Measurements from ENCODE around the gene UBE3B. TPM values are rescaled to one million over a fixed set of nuclear protein-coding genes. Genes with fewer than 3 reads are reported as not detected.

Gene UBE3B
- polyA plus RNA-seq, 1 donor (not counting 4 experiments of a cell fraction or from before 2014, with no cell fraction given), result 27.1 TPM

DNA sequence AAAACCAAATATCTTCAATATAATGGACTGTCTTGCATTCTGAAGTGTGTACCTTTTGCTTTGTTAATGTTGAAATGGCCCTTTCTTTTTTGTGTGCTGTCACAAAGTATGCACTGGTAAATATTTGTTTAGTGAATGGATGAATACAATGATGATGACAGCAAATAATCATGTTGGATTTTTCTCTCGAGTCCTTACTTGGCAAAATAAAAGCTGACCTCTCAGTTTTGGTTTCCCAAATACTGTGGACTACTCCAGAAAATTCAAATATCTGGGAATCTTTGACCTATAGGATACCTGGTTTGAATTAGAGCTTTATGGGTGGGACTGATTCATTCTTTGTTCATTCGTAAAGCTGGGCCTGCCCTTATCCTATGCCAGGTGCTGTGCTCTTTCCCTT, 5.5 kb downstream of the UBE3B start:
- DNase-seq (ENCODE audit: low read depth, low spot score) (no peak), FAIRE-seq (no peak)
- Histone ChIP-seq H3K9me1 (ENCODE audit: control insufficient read depth, extremely low read depth, insufficient read depth, low read length) (no peaks in the 10 kb centered on the region), H4K20me1 (ENCODE audit: control insufficient read depth, extremely low read depth, insufficient read depth, low read length) (no peaks in the 10 kb centered on the region), H3K4me3 (ENCODE audit: control insufficient read depth in 2 of 3, extremely low read depth in 1 of 3, insufficient read depth in 2 of 3, low read depth in 1 of 3, low read length in 3 of 3) (no peak overlapping the region), H3K9me3 (ENCODE audit: control insufficient read depth, low read depth, low read length) (no peaks in the 10 kb centered on the region), H3K27ac (ENCODE audit: control insufficient read depth, insufficient read depth, low read length) (no peak overlapping the region), H3K79me2 (ENCODE audit: control insufficient read depth, insufficient read depth, low read length) (peaks cover 19% of the 10 kb centered on the region), H3K4me1 (ENCODE audit: control insufficient read depth, extremely low read depth, insufficient read depth, low read length) (peaks cover 6% of the 10 kb centered on the region), H3K9ac (ENCODE audit: control insufficient read depth, extremely low read depth, insufficient read depth, low read length) (no peak overlapping the region), H3K4me2 (ENCODE audit: control insufficient read depth, extremely low read depth, insufficient read depth, low read depth, low read length) (no peak overlapping the region), H2AFZ (ENCODE audit: control insufficient read depth, low read length) (no peak overlapping the region), H3K27me3 (ENCODE audit: control insufficient read depth, extremely low read depth, insufficient read depth, low read length) (no peaks in the 10 kb centered on the region), H3K36me3 (ENCODE audit: control insufficient read depth in 2 of 2, extremely low read depth in 1 of 2, insufficient read depth in 2 of 2, low read length in 2 of 2) (peaks cover 25 to 26% of the 10 kb centered on the region in 2 experiments)
- TF ChIP-seq CTCF (optimal IDR thresholded peaks at IDR 0.05 in 1 of 3, IDR thresholded peaks at IDR 0.05 in 1 of 3, conservative IDR thresholded peaks at IDR 0.05 in 1 of 3; ENCODE audit: extremely low read depth in 1 of 3, insufficient read depth in 2 of 3, low read length in 3 of 3) (no peak), EZH2 (IDR thresholded peaks at IDR 0.05; ENCODE audit: low read length) (no peak)
- dilution Hi-C loops (cut with MboI; ENCODE audit: extremely low pct_ligation_motif_present, low sequenced_read_pairs), result no loop called here

GRCh38 chr12:109483346-109483745, 5.9 kb downstream of the UBE3B start:
- Histone ChIP-seq H2AFZ (ENCODE audit: control insufficient read depth, low read length) (no peak overlapping the region), H3K4me2 (ENCODE audit: control insufficient read depth, extremely low read depth, insufficient read depth, low read depth, low read length) (no peak overlapping the region), H3K9me3 (ENCODE audit: control insufficient read depth, low read depth, low read length) (no peaks in the 10 kb centered on the region), H3K27ac (ENCODE audit: control insufficient read depth, insufficient read depth, low read length) (no peak overlapping the region), H3K4me1 (ENCODE audit: control insufficient read depth, extremely low read depth, insufficient read depth, low read length) (peaks cover 5% of the 10 kb centered on the region), H4K20me1 (ENCODE audit: control insufficient read depth, extremely low read depth, insufficient read depth, low read length) (no peaks in the 10 kb centered on the region), H3K27me3 (ENCODE audit: control insufficient read depth, extremely low read depth, insufficient read depth, low read length) (no peaks in the 10 kb centered on the region), H3K79me2 (ENCODE audit: control insufficient read depth, insufficient read depth, low read length) (peaks cover 15% of the 10 kb centered on the region), H3K9ac (ENCODE audit: control insufficient read depth, extremely low read depth, insufficient read depth, low read length) (no peak overlapping the region), H3K9me1 (ENCODE audit: control insufficient read depth, extremely low read depth, insufficient read depth, low read length) (no peaks in the 10 kb centered on the region), H3K4me3 (ENCODE audit: control insufficient read depth in 2 of 3, extremely low read depth in 1 of 3, insufficient read depth in 2 of 3, low read depth in 1 of 3, low read length in 3 of 3) (no peak overlapping the region), H3K36me3 (ENCODE audit: control insufficient read depth in 2 of 2, extremely low read depth in 1 of 2, insufficient read depth in 2 of 2, low read length in 2 of 2) (peaks cover 30% of the 10 kb centered on the region in 2 experiments)
- DNase-seq (ENCODE audit: low read depth, low spot score) (no peak), FAIRE-seq (no peak)
- dilution Hi-C loops (cut with MboI; ENCODE audit: extremely low pct_ligation_motif_present, low sequenced_read_pairs), result no loop called here
- no peak for TF ChIP-seq EZH2 (IDR thresholded peaks at IDR 0.05; ENCODE audit: low read length)
- TF ChIP-seq CTCF (optimal IDR thresholded peaks at IDR 0.05 in 1 of 3, IDR thresholded peaks at IDR 0.05 in 1 of 3, conservative IDR thresholded peaks at IDR 0.05 in 1 of 3; ENCODE audit: extremely low read depth in 1 of 3, insufficient read depth in 2 of 3, low read length in 3 of 3), result no peak
